GM12864 (cell line): ENCODE results near the gene AP1S2.
A peak's percentile ranks its signal among the peaks of the same experiment; 100 is the strongest.
"Not testable (repeated sequence)": the region's sequence is repeated elsewhere in the genome, so short reads cannot be mapped to it uniquely, and the experiment has no call there.

ENCODE experiments used
- DNase-seq: peaks from one replicate; pipeline ENCODE4 v3.0.0-alpha.2; 2011; ENCODE audit warnings: low read depth
- H3K4me3 ChIP-seq: 2 replicates; pipeline ENCODE4 v1.5.1; 2011; ENCODE audit warnings: mild to moderate bottlenecking, low read depth, low read length, control low read depth
- CTCF ChIP-seq: IDR thresholded peaks from 2 replicates; pipeline ENCODE4 v1.5.1; 2011; ENCODE audit warnings: low read depth, mild to moderate bottlenecking, moderate library complexity, low read length, control low read depth, inconsistent platforms; ENCODE audit errors: missing control alignments

The AP1S2 gene

GRCh38 chrX:15841853-15842516 lies 12.6 kb downstream of the AP1S2 start:
- H3K4me3 ChIP-seq = no peak overlapping the region
- no peak for TF ChIP-seq CTCF
- DNase-seq = no peak

GRCh38 chrX:15838017-15838416 lies 16.6 kb downstream of the AP1S2 start:
- H3K4me3 ChIP-seq = no peak overlapping the region
- peak; percentile 41 for TF ChIP-seq CTCF
- no peak for DNase-seq

GRCh38 chrX:15834827-15835595 lies 19.6 kb downstream of the AP1S2 start:
- no peak for TF ChIP-seq CTCF
- no peak for DNase-seq
- H3K4me3 ChIP-seq = no peak overlapping the region

- no peak for TF ChIP-seq CTCF
- DNase-seq = no peak
- H3K4me3 ChIP-seq = no peak overlapping the region
These were observed 20.6 kb downstream of the AP1S2 start for GRCh38 chrX:15834053-15834452.

- DNase-seq, H3K4me3 ChIP-seq: not testable (repeated sequence)
These were observed 23.3 kb downstream of the AP1S2 start for GRCh38 chrX:15831347-15831746.

- no peak for TF ChIP-seq CTCF
- no peak overlapping the region for H3K4me3 ChIP-seq
- no peak for DNase-seq
These were observed 25.4 kb downstream of the AP1S2 start for GRCh38 chrX:15829217-15829616.

GRCh38 chrX:15825936-15826335 lies 28.7 kb downstream of the AP1S2 start:
- H3K4me3 ChIP-seq = no peak overlapping the region
- TF ChIP-seq CTCF = no peak
- DNase-seq = no peak
